ENCODE measurements around the gene ZNF398. TPM values are rescaled to one million over a fixed set of nuclear protein-coding genes. Genes with fewer than 3 reads are reported as not detected.

Gene ZNF398
- total RNA-seq, 1 experiment from 2014 or later = 14.6 TPM

DNA sequence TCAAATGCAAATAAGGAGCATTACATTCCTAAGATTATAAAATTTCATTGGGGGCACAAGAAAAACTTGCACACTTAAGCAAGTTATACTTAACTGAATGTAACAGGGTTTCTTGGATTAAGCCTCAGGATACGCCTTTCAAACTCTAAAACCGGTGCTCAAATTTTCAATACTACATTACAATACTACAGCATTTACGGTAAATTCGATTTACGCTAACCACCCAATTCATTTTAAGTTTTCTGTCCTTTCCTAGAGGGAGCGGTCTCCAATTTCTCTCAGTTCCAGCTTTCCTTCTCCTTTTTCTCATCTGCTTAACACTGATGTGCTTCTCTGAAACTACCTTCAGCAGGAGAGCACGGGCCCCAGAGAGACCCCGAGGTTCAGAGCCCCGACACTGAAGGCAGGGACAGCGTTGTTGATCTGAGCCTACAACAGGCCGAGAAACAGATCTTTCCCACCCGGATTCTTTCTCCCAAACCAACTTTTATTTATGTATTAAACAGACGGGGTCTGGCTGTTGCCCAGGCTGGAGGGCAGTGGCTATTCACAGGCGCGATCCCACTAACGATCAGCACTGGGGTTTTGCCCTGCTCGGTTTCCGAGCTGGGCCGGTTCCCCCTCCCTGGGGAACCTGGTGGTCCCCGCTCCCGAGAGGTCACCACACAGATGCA lies 21.9 kb upstream of the ZNF398 start:
- no peak for DNase-seq
- BruUV-seq (replicated peaks) = TSS peak; percentile 82
- H3K4me3 Mint-ChIP-seq (ENCODE audit: low read depth, unreplicated experiment) = peak overlapping the region; percentile 82
- H3K36me3 Mint-ChIP-seq (ENCODE audit: insufficient read depth, unreplicated experiment) = peaks cover 38% of the 10 kb centered on the region
- no peak for TF ChIP-seq CTCF (IDR thresholded peaks at IDR 0.05; ENCODE audit: unreplicated experiment)
- H3K27me3 Mint-ChIP-seq (ENCODE audit: unreplicated experiment) = no peaks in the 10 kb centered on the region
- no peaks in the 10 kb centered on the region for H3K9me3 Mint-ChIP-seq (ENCODE audit: low read depth, unreplicated experiment)
- peaks cover 18% of the 10 kb centered on the region for H3K4me1 Mint-ChIP-seq (ENCODE audit: low read depth, unreplicated experiment)
- CTCF ChIA-PET = interaction anchor here (0.8 to 1.6 kb wide), 5 partner anchors 22 to 160 kb away, joined by 3 to 8 read pairs (median 3); partner anchors contain the start of genes ZNF398 and ZNF783
- H3K27ac Mint-ChIP-seq (ENCODE audit: unreplicated experiment) = peak overlapping the region; percentile 77
- intact Hi-C loops (cut with micrococcal nuclease; ENCODE audit: unreplicated experiment) = loop anchor here (5.0 kb wide), 1 partner anchor 72 kb away; the partner anchor contains the start of gene ZNF282

GRCh38 chr7:149125863-149126661 lies 21.2 kb upstream of the ZNF398 start, which contains the start of gene ZNF425:
Gene ZNF425, minus strand, starts transcription at chr7:149126324. Its CDS starts 111 bp downstream, at chr7:149126213.
- H3K36me3 Mint-ChIP-seq (ENCODE audit: insufficient read depth, unreplicated experiment) = peaks cover 46% of the 10 kb centered on the region
- intact Hi-C loops (cut with micrococcal nuclease; ENCODE audit: unreplicated experiment) = loop anchor here (2.0 to 5.0 kb wide), 2 partner anchors 19 to 71 kb away; partner anchors contain the start of gene ZNF282
- BruUV-seq (replicated peaks) = no TSS peak
- H3K9me3 Mint-ChIP-seq (ENCODE audit: low read depth, unreplicated experiment) = peaks cover 3% of the 10 kb centered on the region
- CTCF ChIA-PET = interaction anchor here (0.8 to 1.8 kb wide), 7 partner anchors 21 to 159 kb away, joined by 3 to 13 read pairs (median 3); partner anchors contain the start of genes ZNF398 and ZNF783
- peaks cover 18% of the 10 kb centered on the region for H3K4me1 Mint-ChIP-seq (ENCODE audit: low read depth, unreplicated experiment)
- peak; percentile 91 for TF ChIP-seq CTCF (IDR thresholded peaks at IDR 0.05; ENCODE audit: unreplicated experiment)
- H3K27me3 Mint-ChIP-seq (ENCODE audit: unreplicated experiment) = no peaks in the 10 kb centered on the region
- peak within 1 kb of the TSS; percentile 82 for H3K4me3 Mint-ChIP-seq (ENCODE audit: low read depth, unreplicated experiment)
- peak; percentile 96 for DNase-seq
- H3K27ac Mint-ChIP-seq (ENCODE audit: unreplicated experiment) = peak within 1 kb of the TSS; percentile 77

DNA sequence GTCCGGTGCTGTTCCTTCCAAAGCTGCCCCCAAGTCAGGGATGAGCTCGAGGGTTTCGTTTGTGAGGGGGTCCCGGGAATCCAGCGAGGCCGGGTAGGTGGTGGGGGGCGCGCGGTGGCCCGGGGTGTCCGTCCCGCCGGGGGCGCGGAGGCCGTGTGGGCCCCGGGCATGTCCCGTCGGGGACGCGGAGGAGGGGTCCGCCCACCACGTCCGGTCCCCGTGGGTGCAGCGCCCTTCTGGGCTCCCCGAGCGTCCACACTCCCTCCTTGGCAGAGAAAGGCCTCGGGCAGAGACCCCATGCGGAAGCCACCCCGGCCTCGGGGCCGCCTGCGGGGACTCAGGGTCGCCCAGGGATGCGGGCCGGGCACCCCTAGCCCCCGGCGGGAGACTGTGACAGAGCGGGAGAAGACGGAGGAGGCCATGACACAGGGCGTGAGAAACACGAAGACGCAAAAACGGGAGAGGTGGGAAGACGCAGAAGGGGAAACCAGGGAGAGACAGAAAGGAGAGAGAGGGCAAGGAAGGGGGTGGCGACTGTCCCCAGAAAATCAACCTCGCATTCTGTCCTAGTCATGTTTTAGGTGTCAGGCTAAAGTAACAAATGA lies 20.5 kb upstream of the ZNF398 start:
- CTCF ChIA-PET = interaction anchor here (0.9 to 1.8 kb wide), 4 partner anchors 21 to 144 kb away, joined by 3 to 13 read pairs (median 6); partner anchors contain the start of genes ZNF282 and ZNF398
- H3K9me3 Mint-ChIP-seq (ENCODE audit: low read depth, unreplicated experiment) = peaks cover 3% of the 10 kb centered on the region
- TF ChIP-seq CTCF (IDR thresholded peaks at IDR 0.05; ENCODE audit: unreplicated experiment) = peak; percentile 6
- intact Hi-C loops (cut with micrococcal nuclease; ENCODE audit: unreplicated experiment) = loop anchor here (2.0 to 5.0 kb wide), 2 partner anchors 18 to 71 kb away; partner anchors contain the start of gene ZNF282
- H3K4me1 Mint-ChIP-seq (ENCODE audit: low read depth, unreplicated experiment) = peaks cover 18% of the 10 kb centered on the region
- H3K4me3 Mint-ChIP-seq (ENCODE audit: low read depth, unreplicated experiment) = peak overlapping the region; percentile 82
- BruUV-seq (replicated peaks) = no TSS peak
- peak; percentile 68 for DNase-seq
- peak overlapping the region; percentile 77 for H3K27ac Mint-ChIP-seq (ENCODE audit: unreplicated experiment)
- H3K27me3 Mint-ChIP-seq (ENCODE audit: unreplicated experiment) = no peaks in the 10 kb centered on the region
- H3K36me3 Mint-ChIP-seq (ENCODE audit: insufficient read depth, unreplicated experiment) = peaks cover 46% of the 10 kb centered on the region

DNA sequence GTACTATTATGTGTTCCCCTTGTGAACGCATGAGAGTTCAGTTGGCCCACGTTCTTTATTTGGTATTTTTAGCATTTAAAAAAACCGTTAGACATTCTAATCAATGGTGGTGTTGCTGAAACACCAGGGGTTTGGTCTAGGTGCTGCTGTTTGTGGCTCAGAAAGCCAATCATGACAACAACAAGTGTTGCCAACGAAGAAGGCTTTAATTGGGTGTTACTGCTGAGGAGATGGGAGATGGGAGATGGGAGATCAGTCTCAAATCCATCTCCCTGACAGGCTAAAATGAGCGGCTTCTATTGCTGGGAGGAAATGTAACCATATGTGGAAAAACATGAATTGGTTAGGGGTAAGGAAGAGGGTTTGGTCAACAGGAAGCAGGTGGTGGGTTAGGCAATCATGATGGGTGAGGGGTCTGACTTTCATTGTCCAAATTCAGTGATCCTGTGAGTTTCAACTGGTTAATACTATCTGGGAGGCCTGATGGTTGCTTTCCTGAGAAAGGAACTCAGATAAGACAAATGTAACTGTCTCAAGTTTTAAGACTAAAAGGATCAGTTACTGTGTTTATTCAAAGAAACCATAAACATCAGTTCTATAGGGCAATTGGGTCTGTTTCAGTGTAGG lies 16.6 kb upstream of the ZNF398 start:
- TSS peak; percentile 18 for BruUV-seq (replicated peaks)
- CTCF ChIA-PET = no interaction called here
- TF ChIP-seq CTCF (IDR thresholded peaks at IDR 0.05; ENCODE audit: unreplicated experiment) = no peak
- peaks cover 3% of the 10 kb centered on the region for H3K9me3 Mint-ChIP-seq (ENCODE audit: low read depth, unreplicated experiment)
- no peak for DNase-seq
- intact Hi-C loops (cut with micrococcal nuclease; ENCODE audit: unreplicated experiment) = no loop called here
- H3K4me1 Mint-ChIP-seq (ENCODE audit: low read depth, unreplicated experiment) = peaks cover 9% of the 10 kb centered on the region
- H3K27ac Mint-ChIP-seq (ENCODE audit: unreplicated experiment) = no peak overlapping the region
- H3K4me3 Mint-ChIP-seq (ENCODE audit: low read depth, unreplicated experiment) = no peak overlapping the region
- H3K27me3 Mint-ChIP-seq (ENCODE audit: unreplicated experiment) = no peaks in the 10 kb centered on the region
- peaks cover 42% of the 10 kb centered on the region for H3K36me3 Mint-ChIP-seq (ENCODE audit: insufficient read depth, unreplicated experiment)
